Measurements from ENCODE around the gene TADA3. TPM values are rescaled to one million over a fixed set of nuclear protein-coding genes. Genes with fewer than 3 reads are reported as not detected.

The TADA3 gene
- total RNA-seq, 6 experiments from 2014 or later, result 69.2 to 84.9 (median 77.0) TPM

- Mint-ChIP-seq H3K36me3 (ENCODE audit: low read depth) (peaks cover 26% of the 10 kb centered on the region), H3K4me1 (ENCODE audit: low read depth) (peaks cover 32% of the 10 kb centered on the region), H3K27ac (peak overlapping the region; percentile 68), H3K9me3 (no peaks in the 10 kb centered on the region), H3K27me3 (ENCODE audit: insufficient read depth) (no peaks in the 10 kb centered on the region), H3K4me3 (no peak overlapping the region)
- no peak for TF ChIP-seq CTCF (IDR thresholded peaks at IDR 0.05)
- no peak for DNase-seq
These were observed 37.6 kb downstream of the TADA3 start for GRCh38 chr3:9754678-9755077.

DNA sequence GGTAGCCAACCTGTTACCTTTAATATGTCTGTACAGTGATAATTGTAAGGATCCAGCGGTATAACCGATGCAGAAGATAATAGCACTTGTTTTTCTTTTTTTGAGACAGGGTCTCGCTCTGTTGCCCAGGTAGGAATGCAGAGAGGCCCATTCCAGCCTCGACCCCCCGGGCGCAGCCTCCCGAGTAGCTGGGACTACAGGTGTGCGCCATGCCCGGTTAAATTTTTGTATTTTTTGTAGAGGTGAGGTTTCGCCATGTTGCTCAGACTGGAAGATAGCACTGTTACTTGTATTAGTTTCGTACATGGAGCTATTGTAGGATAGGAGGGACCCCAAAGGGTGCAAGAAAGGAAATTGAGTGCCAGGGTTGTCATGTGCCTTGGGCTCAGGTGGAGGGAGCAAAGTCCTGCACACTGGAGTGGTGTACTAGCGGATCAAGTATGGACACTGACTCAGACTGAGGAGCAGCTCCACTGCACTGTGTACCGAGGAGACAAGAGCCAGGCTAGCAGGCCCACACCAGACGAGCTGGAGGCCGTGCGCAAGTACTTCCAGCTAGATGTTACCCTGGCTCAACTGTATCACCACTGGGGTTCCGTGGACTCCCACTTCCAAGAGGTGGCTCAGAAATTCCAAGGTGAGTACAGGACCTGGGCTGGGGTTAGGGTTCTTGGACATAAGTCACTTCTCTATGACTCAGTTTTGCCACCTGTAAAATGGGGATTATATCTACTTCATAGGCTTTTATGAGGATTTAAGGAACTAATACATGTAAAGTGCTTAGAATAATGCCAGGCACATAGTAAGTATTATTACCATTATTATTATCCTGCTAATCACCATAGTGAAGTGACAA lies 41.5 kb downstream of the TADA3 start:
- peak overlapping the region; percentile 96 for H3K27ac Mint-ChIP-seq
- no peak for TF ChIP-seq CTCF (IDR thresholded peaks at IDR 0.05)
- H3K27me3 Mint-ChIP-seq (ENCODE audit: insufficient read depth), result peaks cover 1% of the 10 kb centered on the region
- H3K36me3 Mint-ChIP-seq (ENCODE audit: low read depth), result peaks cover 42% of the 10 kb centered on the region
- H3K4me1 Mint-ChIP-seq (ENCODE audit: low read depth), result peaks cover 61% of the 10 kb centered on the region
- no peaks in the 10 kb centered on the region for H3K9me3 Mint-ChIP-seq
- H3K4me3 Mint-ChIP-seq, result peak overlapping the region; percentile 93
- DNase-seq, result peak; percentile 39

GRCh38 chr3:9749645-9750555 lies 42.4 kb downstream of the TADA3 start, which contains the start of gene OGG1:
Gene OGG1, plus strand, starts transcription at chr3:9749952. Its CDS starts 335 bp downstream, at chr3:9750287.
- Mint-ChIP-seq H3K36me3 (ENCODE audit: low read depth) (peaks cover 41% of the 10 kb centered on the region), H3K9me3 (no peaks in the 10 kb centered on the region), H3K27ac (peak within 1 kb of the TSS; percentile 96), H3K4me3 (peak within 1 kb of the TSS; percentile 93), H3K4me1 (ENCODE audit: low read depth) (peaks cover 61% of the 10 kb centered on the region), H3K27me3 (ENCODE audit: insufficient read depth) (peaks cover 1% of the 10 kb centered on the region)
- peak; percentile 35; the same call in 1 of the 2 replicates for TF ChIP-seq CTCF (IDR thresholded peaks at IDR 0.05)
- DNase-seq, result peak; percentile 99

- H3K4me3 Mint-ChIP-seq, result peak overlapping the region; percentile 93
- peaks cover 55% of the 10 kb centered on the region for H3K4me1 Mint-ChIP-seq (ENCODE audit: low read depth)
- H3K9me3 Mint-ChIP-seq, result no peaks in the 10 kb centered on the region
- H3K27ac Mint-ChIP-seq, result peak overlapping the region; percentile 96
- peaks cover 1% of the 10 kb centered on the region for H3K27me3 Mint-ChIP-seq (ENCODE audit: insufficient read depth)
- peaks cover 40% of the 10 kb centered on the region for H3K36me3 Mint-ChIP-seq (ENCODE audit: low read depth)
- TF ChIP-seq CTCF (IDR thresholded peaks at IDR 0.05), result no peak
- no peak for DNase-seq
These were observed 43.0 kb downstream of the TADA3 start for GRCh38 chr3:9749296-9749644.

GRCh38 chr3:9748031-9748430 lies 44.2 kb downstream of the TADA3 start:
- no peak for TF ChIP-seq CTCF (IDR thresholded peaks at IDR 0.05)
- Mint-ChIP-seq H3K27me3 (ENCODE audit: insufficient read depth) (peaks cover 1% of the 10 kb centered on the region), H3K36me3 (ENCODE audit: low read depth) (peaks cover 47% of the 10 kb centered on the region), H3K4me1 (ENCODE audit: low read depth) (peaks cover 54% of the 10 kb centered on the region), H3K27ac (no peak overlapping the region), H3K9me3 (no peaks in the 10 kb centered on the region), H3K4me3 (no peak overlapping the region)
- no peak for DNase-seq

All from HFFc6 (cell line).